NT2/D1 (cell line): Measurements from ENCODE around the gene EGFR.

Experiments used
- SUZ12 ChIP-seq: IDR thresholded peaks from 2 replicates; pipeline ENCODE4 v1.6.1; 2011; ENCODE audit not compliant: insufficient read length, insufficient read depth; ENCODE audit errors: extremely low read depth
- YY1 ChIP-seq: IDR thresholded peaks from 2 replicates; pipeline ENCODE4 v1.6.1; 2011; ENCODE audit not compliant: insufficient read length, insufficient read depth
- ZNF274 ChIP-seq: IDR thresholded peaks from 2 replicates; pipeline ENCODE4 v1.6.1; 2011; ENCODE audit warnings: mild to moderate bottlenecking, low read depth, low read length

GRCh38 chr7:55054758-55055157 is 35.9 kb downstream of the EGFR start:
- TF ChIP-seq ZNF274 (no peak), YY1 (no peak), SUZ12 (no peak)
